NAMALWA (cell line): ENCODE results near the gene LRFN3.
"Not testable (repeated sequence)": the region's sequence is repeated elsewhere in the genome, so short reads cannot be mapped to it uniquely, and the experiment has no call there.

ENCODE experiments used
- DNase-seq: peaks from one replicate; pipeline ENCODE4 v3.0.0-alpha.2; 2015; ENCODE audit warnings: low spot score

Gene LRFN3

GRCh38 chr19:35939307-35940077, 3.3 kb downstream of the LRFN3 start:
- no peak for DNase-seq

DNA sequence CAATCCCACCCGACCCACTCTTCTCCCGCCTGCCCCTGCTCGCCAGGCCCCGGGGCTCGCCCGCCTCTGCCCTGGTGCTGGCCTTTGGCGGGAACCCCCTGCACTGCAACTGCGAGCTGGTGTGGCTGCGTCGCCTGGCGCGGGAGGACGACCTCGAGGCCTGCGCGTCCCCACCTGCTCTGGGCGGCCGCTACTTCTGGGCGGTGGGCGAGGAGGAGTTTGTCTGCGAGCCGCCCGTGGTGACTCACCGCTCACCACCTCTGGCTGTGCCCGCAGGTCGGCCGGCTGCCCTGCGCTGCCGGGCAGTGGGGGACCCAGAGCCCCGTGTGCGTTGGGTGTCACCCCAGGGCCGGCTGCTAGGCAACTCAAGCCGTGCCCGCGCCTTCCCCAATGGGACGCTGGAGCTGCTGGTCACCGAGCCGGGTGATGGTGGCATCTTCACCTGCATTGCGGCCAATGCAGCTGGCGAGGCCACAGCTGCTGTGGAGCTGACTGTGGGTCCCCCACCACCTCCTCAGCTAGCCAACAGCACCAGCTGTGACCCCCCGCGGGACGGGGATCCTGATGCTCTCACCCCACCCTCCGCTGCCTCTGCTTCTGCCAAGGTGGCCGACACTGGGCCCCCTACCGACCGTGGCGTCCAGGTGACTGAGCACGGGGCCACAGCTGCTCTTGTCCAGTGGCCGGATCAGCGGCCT, 4.1 kb downstream of the LRFN3 start:
- no peak for DNase-seq

- no peak for DNase-seq
These were observed 4.7 kb downstream of the LRFN3 start for GRCh38 chr19:35940839-35941238.

GRCh38 chr19:35942235-35942634, 6.1 kb downstream of the LRFN3 start:
- DNase-seq, result no peak

GRCh38 chr19:35943321-35944301, 7.4 kb downstream of the LRFN3 start:
- DNase-seq, result no peak

GRCh38 chr19:35944556-35944955, 8.4 kb downstream of the LRFN3 start:
- no peak for DNase-seq

- no peak for DNase-seq
These were observed 9.1 kb downstream of the LRFN3 start for GRCh38 chr19:35945121-35945790.

DNA sequence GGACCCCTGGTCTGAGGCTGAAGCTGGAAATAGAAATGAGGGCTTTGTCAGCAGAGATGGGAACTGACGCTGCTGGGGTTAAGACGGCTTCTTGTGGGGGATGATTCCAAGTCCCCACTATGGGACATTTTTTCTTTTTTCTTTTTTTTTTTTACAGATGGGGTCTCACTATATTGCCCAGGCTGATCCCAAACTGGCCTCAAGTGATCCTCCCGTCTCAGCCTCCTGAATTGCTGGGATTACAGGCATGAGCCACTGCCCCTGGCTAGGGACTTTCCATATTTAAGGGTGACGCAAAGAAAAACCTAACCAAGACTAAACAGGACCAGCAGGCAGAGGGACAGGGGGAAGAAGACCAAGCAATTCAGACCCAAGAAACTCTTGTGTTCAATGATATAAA, 10.0 kb downstream of the LRFN3 start:
- no peak for DNase-seq

DNA sequence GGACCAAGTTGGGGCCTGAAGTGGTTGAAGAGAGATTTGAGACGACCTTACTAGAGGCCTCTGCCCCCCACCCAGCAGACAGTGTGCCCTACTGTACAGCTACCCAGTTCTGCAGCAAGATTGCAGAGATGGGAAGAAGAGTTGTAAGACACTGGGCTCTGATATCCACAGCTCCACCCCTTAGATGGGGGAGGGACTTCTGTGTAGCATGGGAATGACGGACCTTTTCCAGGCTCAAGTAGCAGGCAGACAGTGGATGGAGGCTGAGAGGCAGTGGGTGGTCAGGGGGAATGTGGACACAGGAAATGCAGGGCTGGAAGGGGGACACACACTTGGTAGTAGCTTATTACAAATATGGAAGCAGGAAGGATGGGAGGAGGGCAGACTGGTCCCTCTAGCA, 13.0 kb downstream of the LRFN3 start:
- no peak for DNase-seq

- no peak for DNase-seq
These were observed 19.9 kb downstream of the LRFN3 start for GRCh38 chr19:35955881-35956634.

DNA sequence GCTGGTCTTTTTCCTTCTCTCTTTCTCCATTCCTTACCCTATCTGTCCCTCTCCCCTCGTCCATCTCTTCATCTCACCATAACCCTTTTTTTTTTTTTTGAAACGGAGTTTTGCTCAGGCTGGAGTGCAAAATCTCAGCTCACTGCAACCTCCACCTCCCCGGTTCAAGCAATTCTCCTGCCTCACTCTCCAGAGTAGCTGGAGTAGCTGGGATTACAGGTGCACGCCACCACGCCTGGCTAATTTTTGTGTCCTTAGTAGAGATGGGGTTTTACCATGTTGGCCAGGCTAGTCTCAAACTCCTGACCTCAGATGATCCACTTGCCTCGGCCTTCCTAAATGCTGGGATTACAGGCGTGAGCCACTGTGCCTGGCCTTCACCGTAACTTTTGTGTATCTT, 21.2 kb downstream of the LRFN3 start:
- DNase-seq, result not testable (repeated sequence)

GRCh38 chr19:35958660-35959039, 22.5 kb downstream of the LRFN3 start:
- DNase-seq, result no peak

- no peak for DNase-seq
These were observed 23.1 kb downstream of the LRFN3 start for GRCh38 chr19:35959040-35959967.

- DNase-seq, result no peak
These were observed 23.8 kb downstream of the LRFN3 start for GRCh38 chr19:35959968-35960320.

DNA sequence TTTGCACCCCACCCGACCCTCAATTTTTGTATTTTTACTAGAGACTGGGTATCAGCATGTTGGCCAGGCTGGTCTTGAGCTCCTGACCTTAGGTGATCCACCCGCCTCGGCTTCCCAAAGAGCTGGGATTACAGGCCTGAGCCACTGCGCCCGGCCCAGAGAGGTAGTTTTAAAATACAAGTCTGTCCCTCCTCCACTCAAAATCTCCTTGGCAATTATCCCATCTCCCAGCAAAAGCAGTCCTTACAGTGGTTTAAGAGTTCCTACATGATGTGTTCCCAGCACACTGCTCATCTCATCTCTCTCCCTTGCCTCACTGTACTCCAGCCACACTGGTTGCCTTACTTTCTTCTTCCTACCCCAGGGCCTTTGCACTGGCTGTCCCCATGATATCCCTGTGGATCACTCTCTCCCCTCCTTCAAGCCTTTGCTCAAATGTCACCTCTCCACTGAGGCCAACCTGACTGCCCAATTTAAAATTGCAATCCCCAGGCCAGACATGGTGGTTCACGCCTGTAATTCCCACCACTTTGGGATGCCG, 24.3 kb downstream of the LRFN3 start:
- DNase-seq, result no peak

DNA sequence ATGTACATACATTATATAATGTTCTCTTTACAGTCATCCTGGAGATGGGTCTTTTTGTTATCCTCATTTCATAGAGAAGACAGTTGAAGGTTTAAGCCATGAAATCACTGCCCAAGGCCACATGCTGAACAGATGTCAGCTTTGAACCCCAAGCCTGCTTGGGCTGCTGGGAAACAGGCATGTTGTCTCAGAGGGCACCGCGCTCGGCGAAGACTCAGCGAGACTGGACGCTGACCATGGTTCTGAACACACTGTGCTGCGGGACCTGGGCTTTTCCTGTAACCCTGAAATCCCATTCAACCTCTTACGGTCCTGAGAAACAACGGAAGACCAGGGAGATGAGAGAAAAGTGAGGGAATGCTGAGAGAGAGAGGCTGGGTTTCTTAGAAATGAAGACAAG, 27.3 kb downstream of the LRFN3 start:
- DNase-seq, result no peak

- DNase-seq, result no peak
These were observed 30.6 kb downstream of the LRFN3 start for GRCh38 chr19:35966771-35967170.

DNA sequence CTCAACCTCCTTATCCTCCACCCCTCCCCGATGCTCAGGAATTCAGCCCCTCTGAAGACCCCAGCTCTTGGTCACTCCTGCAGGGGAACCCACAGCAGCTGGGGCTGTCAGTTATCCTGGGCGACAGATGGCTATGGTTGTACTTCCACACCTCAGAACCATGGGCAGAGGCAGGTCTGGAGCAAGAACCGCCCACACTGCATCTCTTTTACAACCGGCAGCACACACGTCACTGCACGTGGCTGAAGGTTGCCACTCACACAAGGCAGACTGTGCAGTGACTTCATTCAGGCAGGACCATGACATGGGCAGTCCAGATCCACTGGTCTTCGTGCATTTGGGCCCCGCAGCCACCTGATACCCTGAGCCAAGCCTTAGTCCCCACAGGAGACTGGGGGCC, 37.3 kb downstream of the LRFN3 start:
- DNase-seq, result peak; percentile 33

GRCh38 chr19:35975608-35976214, 39.5 kb downstream of the LRFN3 start:
- DNase-seq, result peak; percentile 49
